Cardiac septum (tissue), 1 donor: ENCODE measurements around the gene HRH1. TPM values are rescaled to one million over a fixed set of nuclear protein-coding genes. Genes with fewer than 3 reads are reported as not detected.
"Not testable (repeated sequence)": the region's sequence is repeated elsewhere in the genome, so short reads cannot be mapped to it uniquely, and the experiment has no call there.

Experiments used
- DNase-seq: peaks from one replicate; pipeline ENCODE4 v3.0.0-alpha.2; 2020; ENCODE audit warnings: low spot score
- intact Hi-C: fragments of 100-400 bp; cut with DNase I; formaldehyde crosslinking; loops from one replicate; pipeline ENCODE4 v1.14.0; 2022
- total RNA-seq: library from RNA; stranded (reverse); fragmentation: NEBNext Ultra II Directional; extraction: Animal tissue kit (Norgen Biotek cat#: 25700); gene quantifications from one replicate; pipeline ENCODE4 v1.2.1, GENCODE V29; 2021
- donor health status: DM: no; HTN: no; CAD: no.

Gene HRH1
- total RNA-seq, 1 donor from 2014 or later = 4.8 TPM

DNA sequence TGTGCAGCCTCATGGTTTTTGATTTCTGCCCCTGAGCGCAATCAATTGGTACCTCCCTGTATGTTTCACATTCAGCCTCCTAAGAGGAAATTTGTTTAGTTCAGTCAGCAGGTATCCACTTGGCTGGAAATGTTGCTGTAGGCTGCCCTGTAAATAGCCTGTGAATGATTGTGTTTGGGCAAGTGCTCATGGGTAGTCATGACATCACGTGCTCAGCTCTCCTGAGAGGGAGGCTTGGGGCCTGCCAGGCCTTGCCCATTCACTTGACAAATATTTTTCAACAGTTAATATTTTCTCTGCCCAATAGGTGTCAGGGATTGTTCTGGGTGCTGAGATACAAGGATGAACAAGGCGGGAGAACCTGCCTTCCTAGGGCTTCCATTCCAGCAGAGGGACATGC is 13.3 kb downstream of the HRH1 start:
- intact Hi-C loops = no loop called here
- DNase-seq = peak; percentile 56

DNA sequence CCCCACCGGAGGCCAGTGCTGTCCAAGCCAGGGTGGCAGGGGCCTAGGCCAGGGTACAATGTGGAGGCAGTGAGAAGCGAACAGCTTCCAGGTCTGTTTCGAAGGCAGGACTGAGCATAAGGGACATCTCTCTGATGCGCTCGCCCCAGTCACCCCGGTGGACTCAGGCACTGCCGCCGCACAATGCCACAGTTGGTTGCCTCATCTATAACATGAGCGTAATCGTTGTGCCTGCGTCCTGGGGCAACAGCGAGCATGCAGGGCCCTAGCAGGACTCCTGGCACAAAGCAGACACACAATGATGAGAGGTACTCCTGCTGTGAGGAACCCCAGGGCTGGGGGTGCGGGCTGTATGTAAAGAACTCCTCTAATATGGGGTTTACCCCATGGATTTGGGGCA is 14.1 kb downstream of the HRH1 start:
- intact Hi-C loops = no loop called here
- peak; percentile 2 for DNase-seq

GRCh38 chr3:11168881-11169805 is 14.8 kb downstream of the HRH1 start:
- DNase-seq = peak; percentile 51
- intact Hi-C loops = no loop called here

DNA sequence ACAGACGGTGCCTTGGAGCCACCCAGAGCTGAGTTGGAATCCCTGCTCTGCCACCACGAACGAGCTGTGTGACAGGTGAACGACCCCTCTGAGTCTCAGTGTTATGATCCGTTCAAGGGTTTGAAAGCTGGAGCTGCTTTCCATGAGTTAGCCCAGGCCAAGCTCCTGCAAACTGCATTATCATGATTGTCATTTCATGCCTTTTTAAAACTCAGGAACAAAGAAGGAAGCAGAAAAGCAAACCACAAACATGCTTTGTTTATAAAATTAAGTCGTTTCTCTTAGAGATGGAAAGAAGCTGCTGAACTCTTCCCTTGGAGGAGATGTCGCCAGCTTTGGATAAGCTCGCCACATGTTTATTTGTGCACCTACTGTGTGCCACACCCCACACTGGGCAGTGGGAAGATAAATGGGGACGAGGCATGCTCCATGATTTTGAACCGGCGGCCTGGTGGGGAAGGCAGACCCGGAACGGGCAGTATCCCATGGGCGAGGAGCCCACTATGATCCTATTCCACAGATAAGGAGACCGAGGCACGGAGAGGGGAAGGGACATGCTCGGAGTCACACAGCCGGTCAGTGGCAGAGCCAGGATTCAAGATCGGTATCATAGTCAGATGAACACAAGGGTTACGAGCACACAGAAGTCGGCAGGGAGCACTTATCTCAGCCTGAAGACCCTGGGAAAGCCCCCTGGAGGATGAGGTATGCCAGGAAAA is 15.9 kb downstream of the HRH1 start:
- intact Hi-C loops = no loop called here
- peak; percentile 33 for DNase-seq

GRCh38 chr3:11172096-11172690 is 17.9 kb downstream of the HRH1 start:
- intact Hi-C loops = no loop called here

GRCh38 chr3:11173828-11174465 is 19.7 kb downstream of the HRH1 start:
- intact Hi-C loops = no loop called here
- no peak for DNase-seq

More at GRCh38 chr3:11172096-11172690, 17.9 kb downstream of the HRH1 start:
- peak; percentile 36 for DNase-seq

- intact Hi-C loops = no loop called here
Observed at GRCh38 chr3:11178421-11178820, 24.1 kb downstream of the HRH1 start.

DNA sequence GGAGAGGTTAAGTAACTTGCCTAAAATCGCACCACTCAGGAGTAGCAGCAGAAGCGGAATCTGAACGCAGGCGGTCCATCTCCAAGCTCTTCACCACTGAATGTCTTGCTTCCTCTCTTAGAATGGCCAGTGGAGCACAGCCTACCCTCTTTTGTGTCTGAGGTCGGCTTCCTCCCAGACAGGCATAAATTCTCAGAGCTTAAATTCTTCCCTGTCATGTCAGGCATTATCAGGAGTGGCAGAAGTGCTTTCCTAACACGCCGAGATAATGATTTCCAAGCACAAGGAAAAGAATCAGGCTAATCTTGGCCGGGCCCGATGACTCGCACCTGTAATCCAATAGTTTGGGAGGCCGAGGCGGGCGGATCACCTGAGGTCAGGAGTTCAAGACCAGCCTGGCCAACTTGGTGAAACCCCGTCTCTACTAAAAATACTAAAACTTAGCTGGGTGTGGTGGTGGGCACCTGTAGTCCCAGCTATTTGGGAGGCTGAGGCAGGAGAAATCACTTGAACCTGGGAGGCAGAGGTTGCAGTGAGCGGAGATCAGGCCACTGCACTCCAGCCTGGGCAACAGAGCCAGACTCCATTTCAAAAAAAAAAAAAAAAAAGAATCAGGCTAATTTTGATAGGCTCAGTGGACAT is 30.2 kb downstream of the HRH1 start:
- intact Hi-C loops = not testable (repeated sequence)
- peak; percentile 51 for DNase-seq

More at GRCh38 chr3:11178421-11178820, 24.1 kb downstream of the HRH1 start:
- peak; percentile 49 for DNase-seq

DNA sequence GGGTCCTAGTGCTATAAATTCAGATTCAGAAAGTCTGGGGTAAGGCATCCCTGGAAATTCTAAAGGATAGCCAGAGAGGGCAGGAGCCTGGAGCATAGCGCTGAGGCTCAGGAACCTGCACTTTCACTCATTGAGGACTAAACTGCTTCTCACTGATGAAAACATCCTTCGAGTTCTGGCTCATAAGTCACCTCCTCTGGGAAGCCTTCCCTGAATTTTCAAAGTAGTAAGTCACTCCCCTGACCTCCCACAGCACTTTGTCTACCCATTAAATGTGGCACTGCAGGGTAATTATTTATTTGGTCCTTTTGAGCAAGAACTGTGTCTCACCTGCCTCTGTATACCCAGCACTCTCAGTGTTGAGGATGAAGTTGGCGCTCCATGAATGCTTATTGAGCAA is 30.9 kb downstream of the HRH1 start:
- peak; percentile 17 for DNase-seq

GRCh38 chr3:11185564-11186317 is 31.4 kb downstream of the HRH1 start:
- DNase-seq = peak; percentile 84

More for the DNA sequence above, 30.9 kb downstream of the HRH1 start:
- intact Hi-C loops = no loop called here

DNA sequence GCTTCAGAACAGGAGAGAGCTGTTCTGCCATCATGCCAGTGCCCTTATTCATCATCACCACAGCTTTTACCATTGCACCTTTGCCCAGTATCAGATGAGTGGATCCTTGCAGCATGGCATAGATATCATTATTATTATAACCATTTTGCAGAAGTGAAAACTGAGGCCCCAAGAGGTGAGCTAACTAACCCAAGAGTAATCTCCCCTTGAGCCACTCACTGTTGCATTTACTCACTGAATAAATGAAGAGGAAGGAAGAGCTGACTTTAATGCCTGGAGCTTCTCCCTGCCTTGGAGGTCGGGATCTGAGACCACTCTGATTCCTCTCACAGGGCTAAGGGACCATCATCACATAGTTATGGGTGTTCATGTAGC is 32.0 kb downstream of the HRH1 start:
- intact Hi-C loops = no loop called here
- peak; percentile 35 for DNase-seq

More at GRCh38 chr3:11185564-11186317, 31.4 kb downstream of the HRH1 start:
- intact Hi-C loops = no loop called here

DNA sequence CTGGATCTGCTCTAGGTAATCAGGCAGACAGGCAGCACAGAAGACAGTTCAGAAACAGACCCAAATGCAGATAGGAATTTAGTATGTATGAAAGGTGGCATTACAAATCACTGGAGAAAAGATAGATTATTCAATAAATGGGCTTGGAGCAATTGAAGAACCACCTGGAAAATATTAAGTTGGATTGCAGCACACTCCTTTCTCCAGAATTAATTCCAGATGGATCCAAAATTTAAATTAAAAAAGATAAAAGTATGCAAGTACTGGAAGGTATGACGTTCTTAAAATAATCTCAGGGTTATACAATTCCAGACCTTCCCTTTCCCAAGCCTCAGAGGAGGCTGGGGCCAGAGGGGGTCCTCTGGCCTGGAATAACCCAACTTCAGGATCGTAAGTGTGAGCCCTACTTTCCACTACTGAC is 32.5 kb downstream of the HRH1 start:
- DNase-seq = peak; percentile 39
- intact Hi-C loops = no loop called here

DNA sequence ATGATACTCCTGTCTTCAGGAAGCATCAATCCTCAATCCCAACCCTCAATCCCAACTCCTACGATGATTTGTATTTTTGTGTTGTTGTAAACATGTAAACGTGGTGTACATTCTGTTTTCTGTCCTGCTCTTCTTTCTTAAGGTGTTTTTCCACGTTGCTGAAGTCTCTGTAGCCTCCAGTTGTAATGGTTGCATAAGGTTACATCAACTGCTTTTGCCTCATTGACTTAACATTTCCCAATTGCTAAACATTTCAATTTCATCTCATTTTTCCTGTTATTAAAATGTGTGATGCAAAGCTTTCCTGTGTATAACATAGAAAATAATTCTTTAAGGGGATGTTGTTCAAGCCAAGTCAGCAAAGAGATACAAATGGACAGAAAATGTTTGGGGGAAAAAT is 33.4 kb downstream of the HRH1 start:
- DNase-seq = no peak
- intact Hi-C loops = no loop called here

- peak; percentile 66 for DNase-seq
- intact Hi-C loops = no loop called here
Observed at GRCh38 chr3:11188231-11188630, 33.9 kb downstream of the HRH1 start.

GRCh38 chr3:11195201-11195600 is 40.9 kb downstream of the HRH1 start:
- intact Hi-C loops = no loop called here
- DNase-seq = no peak

DNA sequence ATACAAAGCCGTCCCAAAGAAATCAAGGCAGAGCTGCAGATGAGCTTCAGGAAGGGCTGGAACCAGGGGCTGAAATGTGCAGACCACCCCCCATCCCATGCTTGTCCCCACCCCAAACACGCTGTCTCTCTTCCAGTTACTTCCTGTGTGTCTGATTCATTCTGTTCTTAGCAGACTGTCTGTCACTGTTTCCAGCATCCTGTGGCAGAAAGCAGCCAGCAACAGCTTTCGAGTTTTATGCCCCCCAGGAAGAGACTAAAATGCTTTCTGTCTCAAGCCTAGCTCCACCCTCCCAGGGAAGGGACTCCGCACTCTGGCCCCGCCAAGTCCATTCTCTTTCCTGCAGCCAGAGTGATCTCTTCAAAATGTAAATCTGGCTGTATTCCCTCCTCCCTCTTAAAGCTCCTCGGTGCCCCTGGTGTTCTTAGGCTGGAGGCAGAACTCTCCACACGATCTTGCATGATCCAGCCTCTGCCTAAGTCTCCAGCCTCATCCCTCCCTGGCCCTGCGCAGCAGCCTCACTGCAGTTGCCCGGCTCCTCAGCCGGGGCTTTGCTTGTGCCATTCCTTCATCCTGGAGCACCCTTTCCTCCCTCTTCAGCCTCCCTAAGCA is 41.5 kb downstream of the HRH1 start:
- no peak for DNase-seq
- intact Hi-C loops = no loop called here

- DNase-seq = no peak
- intact Hi-C loops = no loop called here
Observed at GRCh38 chr3:11197484-11197883, 43.2 kb downstream of the HRH1 start.

DNA sequence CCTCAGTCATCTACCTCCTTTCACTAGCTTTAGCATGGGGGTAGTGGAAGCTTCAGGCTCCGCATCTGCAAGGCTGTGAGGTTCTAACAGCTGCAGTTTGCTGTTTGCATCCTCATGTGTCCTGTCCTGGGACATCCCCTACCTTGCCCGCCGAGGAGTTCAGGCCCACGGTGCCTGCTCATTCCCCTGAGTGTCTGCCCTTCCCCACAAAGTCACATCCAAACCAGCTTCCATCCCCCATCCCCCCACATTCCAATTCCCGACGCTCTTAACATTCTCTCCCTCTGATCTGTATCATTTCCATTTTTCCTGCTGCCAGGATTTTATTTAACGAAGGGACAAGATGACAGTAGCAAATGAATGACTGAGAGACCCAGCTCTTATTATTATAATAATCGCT is 43.8 kb downstream of the HRH1 start:
- no peak for DNase-seq
- intact Hi-C loops = no loop called here
